ENCODE measurements around the gene RNF25.

Gene RNF25

GRCh38 chr2:218659258-218659987 lies 12.4 kb downstream of the RNF25 start, which contains the start of the genes BCS1L and ZNF142 (continued):
- TF ChIP-seq ZNF518A (tag by site-specific recombination; conservative IDR thresholded peaks at IDR 0.05; ENCODE audit: low read depth) (0 out of 2 replicates have a peak, but pooled peaks have one; percentile 28), ZBTB8A (tag by site-specific recombination; IDR thresholded peaks at IDR 0.05) (peak; percentile 85), ZBTB10 (tag by site-specific recombination; IDR thresholded peaks at IDR 0.05) (peak; percentile 81; the same call in 1 of the 2 replicates), KLF16 (tag by site-specific recombination; IDR thresholded peaks at IDR 0.05) (peak; percentile 40; the same call in 1 of the 2 replicates), ZSCAN18 (tag by site-specific recombination; IDR thresholded peaks at IDR 0.05) (no peak), ZNF140 (tag by site-specific recombination; IDR thresholded peaks at IDR 0.05) (no peak), ZNF692 (tag by site-specific recombination; IDR thresholded peaks at IDR 0.05) (no peak), ZNF580 (tag by site-specific recombination; IDR thresholded peaks at IDR 0.05) (0 out of 2 replicates have a peak, but pooled peaks have one; percentile 15), BCL11A (tag by site-specific recombination; IDR thresholded peaks at IDR 0.05; ENCODE audit: low read depth) (no peak), ZNF785 (tag by site-specific recombination; IDR thresholded peaks at IDR 0.05) (no peak), INSM2 (tag by site-specific recombination; IDR thresholded peaks at IDR 0.05) (no peak), ZNF701 (tag by site-specific recombination; IDR thresholded peaks at IDR 0.05) (no peak), ZNF843 (tag by site-specific recombination; IDR thresholded peaks at IDR 0.05) (no peak), ZNF488 (tag by site-specific recombination; IDR thresholded peaks at IDR 0.05) (no peak), PRDM2 (tag by site-specific recombination; IDR thresholded peaks at IDR 0.05; ENCODE audit: borderline replicate concordance) (no peak), REPIN1 (tag by site-specific recombination; IDR thresholded peaks at IDR 0.05; ENCODE audit: low read depth) (0 out of 2 replicates have a peak, but pooled peaks have one; percentile 33), KLF10 (tag by site-specific recombination; IDR thresholded peaks at IDR 0.05) (peak; percentile 90), MZF1 (tag by site-specific recombination; IDR thresholded peaks at IDR 0.05; ENCODE audit: borderline replicate concordance) (no peak)
